Dendritic cell treated with granulocyte-macrophage colony-stimulating factor and Interleukin-4, amounts not matched to agents 40 ng/mL and 50 ng/mL, for 4 days (primary cell): ENCODE measurements around the gene CYP4F3.

Experiments used
- H3K27ac Mint-ChIP-seq: one replicate; pipeline ENCODE4 v1.8.0; 2022; ENCODE audit warnings: mild to moderate bottlenecking, mixed read lengths
- H3K27me3 Mint-ChIP-seq: one replicate; pipeline ENCODE4 v1.8.0; 2022; ENCODE audit warnings: mild to moderate bottlenecking, mixed read lengths
- H3K36me3 Mint-ChIP-seq: one replicate; pipeline ENCODE4 v1.8.0; 2022; ENCODE audit warnings: low read depth, mixed read lengths
- H3K4me1 Mint-ChIP-seq: one replicate; pipeline ENCODE4 v1.8.0; 2022; ENCODE audit warnings: low read depth, mixed read lengths
- H3K4me3 Mint-ChIP-seq: one replicate; pipeline ENCODE4 v1.8.0; 2022; ENCODE audit warnings: mild to moderate bottlenecking, moderate library complexity, mixed read lengths
- H3K9me3 Mint-ChIP-seq: one replicate; pipeline ENCODE4 v1.8.0; 2022; ENCODE audit warnings: mixed read lengths
- intact Hi-C: fragments of 100-400 bp; cut with micrococcal nuclease; formaldehyde crosslinking; loops from one replicate; pipeline ENCODE4 v1.15.0; 2022

Gene CYP4F3

GRCh38 chr19:15701757-15702533 is 61.2 kb downstream of the CYP4F3 start:
- no peaks in the 10 kb centered on the region for H3K9me3 Mint-ChIP-seq
- intact Hi-C loops: no loop called here
- H3K27me3 Mint-ChIP-seq: peaks cover 11% of the 10 kb centered on the region
- peaks cover 7% of the 10 kb centered on the region for H3K4me1 Mint-ChIP-seq
- H3K27ac Mint-ChIP-seq: no peak overlapping the region
- no peaks in the 10 kb centered on the region for H3K36me3 Mint-ChIP-seq
- H3K4me3 Mint-ChIP-seq: no peak overlapping the region

DNA sequence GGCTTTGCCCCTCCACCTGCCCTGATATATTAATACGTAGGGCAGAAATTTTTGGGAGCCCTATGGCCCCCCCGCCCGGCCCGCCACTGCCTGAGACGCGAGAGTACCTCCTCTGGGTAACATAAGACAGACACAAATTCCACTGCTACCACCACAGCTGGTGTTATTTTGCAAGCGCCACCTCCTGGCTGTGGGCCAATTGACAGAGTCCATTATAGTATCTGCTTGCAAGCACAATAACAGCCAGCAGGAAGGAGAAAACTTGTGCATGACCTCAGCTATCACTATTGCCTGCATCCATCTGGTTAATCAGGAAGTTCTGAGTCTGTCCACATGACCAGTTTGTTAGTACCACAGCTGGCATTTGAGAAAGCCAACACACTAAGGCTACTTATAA is 61.8 kb downstream of the CYP4F3 start:
- no peaks in the 10 kb centered on the region for H3K36me3 Mint-ChIP-seq
- peaks cover 7% of the 10 kb centered on the region for H3K4me1 Mint-ChIP-seq
- H3K9me3 Mint-ChIP-seq: no peaks in the 10 kb centered on the region
- intact Hi-C loops: no loop called here
- no peak overlapping the region for H3K4me3 Mint-ChIP-seq
- peaks cover 8% of the 10 kb centered on the region for H3K27me3 Mint-ChIP-seq
- no peak overlapping the region for H3K27ac Mint-ChIP-seq
